Fibroblast of mammary gland (primary cell): ENCODE data around the gene TENM4.

Experiments
- DNase-seq: peaks from one replicate; pipeline ENCODE4 v3.0.0-alpha.2; 2010; ENCODE audit warnings: low read depth
- H3K4me3 ChIP-seq: 2 replicates; pipeline ENCODE4 v1.5.1; 2011; ENCODE audit warnings: low read depth, mild to moderate bottlenecking, low read length, moderate library complexity; ENCODE audit not compliant: control insufficient read depth
- CTCF ChIP-seq: conservative IDR thresholded peaks from 2 replicates; pipeline ENCODE4 v1.5.1; 2011; ENCODE audit warnings: low read depth, low read length, inconsistent platforms; ENCODE audit not compliant: control insufficient read depth, insufficient read depth

Gene TENM4

DNA sequence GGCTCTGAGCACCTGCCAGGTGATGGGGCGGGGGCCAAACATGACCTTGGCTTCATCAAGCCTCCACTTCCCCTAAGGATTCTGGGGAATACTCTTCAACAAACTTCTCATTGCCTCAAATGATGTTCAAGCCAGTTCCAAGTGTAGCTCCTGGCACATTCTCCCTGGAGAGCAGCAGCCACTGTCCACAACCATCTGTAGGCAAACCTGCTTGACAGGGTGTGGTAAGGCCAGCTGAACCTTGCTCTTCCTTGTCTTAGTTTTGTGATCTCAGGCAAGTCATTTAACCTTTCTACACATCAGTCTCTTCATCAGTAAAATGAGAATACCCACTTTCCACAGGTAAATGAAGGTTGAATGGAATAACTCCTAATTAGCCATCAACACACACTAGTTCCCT, 323.3 kb downstream of the TENM4 start:
- no peak for DNase-seq
- TF ChIP-seq CTCF: no peak
- no peak overlapping the region for H3K4me3 ChIP-seq

DNA sequence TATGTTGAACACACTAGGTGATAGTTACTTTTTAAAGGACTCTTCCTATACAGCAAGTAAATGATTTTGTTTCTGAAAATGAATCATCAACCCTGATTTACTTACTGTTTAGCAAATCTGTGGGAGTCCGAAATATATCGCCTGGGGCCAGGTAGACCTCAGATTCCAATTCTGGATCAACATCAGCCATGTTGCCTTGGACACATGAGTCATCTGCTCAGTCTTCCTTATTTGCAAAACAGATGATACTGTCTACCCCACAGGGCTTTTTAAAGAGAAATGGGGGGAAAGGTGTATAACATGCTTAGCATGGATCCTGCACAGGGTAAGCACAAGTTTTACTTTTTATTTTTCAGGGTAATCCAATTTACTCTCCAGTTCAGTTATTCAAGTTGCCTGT, 324.2 kb downstream of the TENM4 start:
- DNase-seq: no peak
- no peak for TF ChIP-seq CTCF
- H3K4me3 ChIP-seq: no peak overlapping the region

GRCh38 chr11:79113054-79113690, 327.7 kb downstream of the TENM4 start:
- TF ChIP-seq CTCF: no peak
- no peak for DNase-seq
- H3K4me3 ChIP-seq: no peak overlapping the region

DNA sequence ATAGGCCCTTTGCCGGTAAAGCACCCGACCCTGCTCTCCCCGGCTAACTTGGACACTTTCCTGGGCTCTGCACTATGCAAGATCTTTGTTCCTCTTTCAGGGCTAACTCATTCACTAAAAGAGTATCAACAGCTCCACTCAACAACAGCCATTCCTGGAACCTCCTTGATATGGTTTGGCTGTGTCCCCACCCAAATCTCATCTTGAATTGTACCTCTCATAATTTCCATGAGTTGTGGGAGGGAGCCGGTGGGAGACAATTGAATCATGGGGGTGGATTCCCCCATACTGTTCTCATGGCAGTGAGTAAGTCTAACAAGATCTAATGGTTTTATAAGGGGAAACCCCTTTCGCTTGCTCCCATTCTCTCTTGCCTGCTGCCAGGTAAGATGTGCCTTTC, 330.0 kb downstream of the TENM4 start:
- peak; percentile 28 for DNase-seq
- H3K4me3 ChIP-seq: no peak overlapping the region
- no peak for TF ChIP-seq CTCF

DNA sequence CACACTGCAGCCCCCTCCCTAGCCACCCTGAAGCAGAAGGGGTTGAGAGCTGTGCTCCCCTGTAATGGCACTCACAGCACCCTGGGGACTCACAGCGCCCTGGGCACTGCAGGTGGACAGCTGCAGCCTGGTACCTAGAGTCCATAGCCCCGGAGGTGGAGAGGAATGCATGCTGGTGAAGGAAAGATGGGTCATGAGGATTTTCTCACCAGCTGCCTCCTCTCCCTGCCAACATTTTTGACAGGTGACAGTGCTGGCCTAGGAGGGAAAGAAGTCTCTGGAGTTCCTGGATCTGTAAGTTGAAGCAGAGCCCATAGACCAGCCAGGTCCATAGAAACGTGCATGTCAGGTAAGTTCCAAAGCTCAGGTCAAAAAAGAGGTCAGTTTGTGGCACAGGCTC, 330.5 kb downstream of the TENM4 start:
- DNase-seq: no peak
- no peak overlapping the region for H3K4me3 ChIP-seq
- no peak for TF ChIP-seq CTCF

GRCh38 chr11:79108851-79109250, 332.0 kb downstream of the TENM4 start:
- peak; percentile 25 for DNase-seq
- no peak for TF ChIP-seq CTCF

GRCh38 chr11:79102840-79103239, 338.0 kb downstream of the TENM4 start:
- DNase-seq: no peak
- H3K4me3 ChIP-seq: no peak overlapping the region
- TF ChIP-seq CTCF: no peak

More at GRCh38 chr11:79108851-79109250, 332.0 kb downstream of the TENM4 start:
- H3K4me3 ChIP-seq: no peak overlapping the region
